A549 (cell line): ENCODE measurements around the gene NAA50. TPM values are rescaled to one million over a fixed set of nuclear protein-coding genes. Genes with fewer than 3 reads are reported as not detected.

Source experiments
- ATAC-seq, 2 experiments: fragments of 200-7000 bp in 1 of 2; fragments of >200 bp in 1 of 2; cut with Nextera tagmentation in 1 of 2; cut with Tn5 transposase in 1 of 2; 3 replicates each; pipeline versions ENCODE4 v1.8.0 to v1.9.1; 2018 to 2020; ENCODE audit warnings: mild to moderate bottlenecking in 1 of 2, moderate library complexity in 1 of 2
- CTCF ChIA-PET: fragments of 300-600 bp; sonication (Branson Sonifier 250); formaldehyde crosslinking; extraction: SDS; loops from one replicate; lab custom pipeline; 2021; ENCODE audit warnings: antibody characterized with exemption, inconsistent platforms; lab: Yijun Ruan, JAX
- POLR2A ChIA-PET: fragments of 350-600 bp; formaldehyde crosslinking; extraction: SDS; loops from one replicate; lab custom pipeline; 2021; ENCODE audit warnings: antibody characterized with exemption, inconsistent platforms; lab: Yijun Ruan, JAX
- DNase-seq, 2 experiments: peaks; one replicate each; pipeline versions ENCODE4 v3.0.0 to v3.0.0-alpha.2; 2011 to 2016; ENCODE audit warnings: low read depth in 1 of 2, low spot score in 1 of 2
- FAIRE-seq: peaks from 2 replicates; lab custom pipeline; 2011; peaks lifted over from hg19 to GRCh38; lab: Jason Lieb, UNC
- H3K27ac ChIP-seq, 2 experiments: fragments of >200 bp; sonication (Bioruptor Twin); formaldehyde crosslinking; 3 replicates each; pipeline ENCODE4 v1.5.1; 2016 to 2017
- H3K4me1 ChIP-seq: fragments of >200 bp; sonication (Bioruptor Twin); formaldehyde crosslinking; 3 replicates; pipeline ENCODE4 v1.6.1; 2016
- H3K4me2 ChIP-seq: fragments of >200 bp; sonication (Bioruptor Twin); formaldehyde crosslinking; 3 replicates; pipeline ENCODE4 v1.6.1; 2016
- H3K4me3 ChIP-seq: fragments of >200 bp; sonication (Bioruptor Twin); formaldehyde crosslinking; 3 replicates; pipeline ENCODE4 v1.5.1; 2016
- H3K9me3 ChIP-seq: fragments of >200 bp; sonication (Bioruptor Twin); formaldehyde crosslinking; 3 replicates; pipeline ENCODE4 v1.6.1; 2016
- CBX8 ChIP-seq: fragments of 200-600 bp; sonication (generic); IDR thresholded peaks from 2 replicates; pipeline ENCODE4 v1.6.1; 2016
- CEBPB ChIP-seq, 2 experiments: fragments of >200 bp in 1 of 2; sonication (Bioruptor Twin) in 1 of 2; formaldehyde crosslinking in 1 of 2; IDR thresholded peaks; 2 replicates each; pipeline ENCODE4 v1.6.1; 2012 to 2016
- EHF ChIP-seq: fragments of 250-450 bp; sonication (Bioruptor Pico); IDR thresholded peaks from 2 replicates; pipeline ENCODE4 v1.5.0; 2020; ENCODE audit warnings: mild to moderate bottlenecking
- EHMT2 ChIP-seq: fragments of 200-600 bp; sonication (generic); IDR thresholded peaks from 2 replicates; pipeline ENCODE4 v1.6.1; 2016; ENCODE audit warnings: antibody characterized with exemption, low read depth, mild to moderate bottlenecking, moderate library complexity
- EP300 ChIP-seq, 2 experiments: fragments of >200 bp; sonication (Bioruptor Twin); formaldehyde crosslinking; IDR thresholded peaks; 2 replicates in 1 of 2; 3 replicates in 1 of 2; pipeline ENCODE4 v1.6.1; 2016 to 2017
- ESRRA ChIP-seq: fragments of 150-350 bp; IDR thresholded peaks from 2 replicates; pipeline ENCODE4 v1.6.1; 2014; ENCODE audit warnings: mild to moderate bottlenecking, low read length, borderline replicate concordance
- FOSB ChIP-seq: fragments of 250-450 bp; sonication (Bioruptor Pico); IDR thresholded peaks from 2 replicates; pipeline ENCODE4 v1.5.0; 2020; ENCODE audit warnings: mild to moderate bottlenecking, moderate library complexity
- HDAC2 ChIP-seq: fragments of 200-600 bp; sonication (generic); IDR thresholded peaks from 2 replicates; pipeline ENCODE4 v1.6.1; 2016
- HOXA7 ChIP-seq: fragments of 250-450 bp; sonication (Bioruptor Pico); IDR thresholded peaks from 2 replicates; pipeline ENCODE4 v1.5.0; 2020; ENCODE audit warnings: mild to moderate bottlenecking, moderate library complexity
- HOXB5 ChIP-seq: fragments of 250-450 bp; sonication (Bioruptor Pico); IDR thresholded peaks from 2 replicates; pipeline ENCODE4 v1.5.0; 2020; ENCODE audit warnings: mild to moderate bottlenecking, moderate library complexity
- KDM1A ChIP-seq: fragments of 200-600 bp; sonication (generic); IDR thresholded peaks from 2 replicates; pipeline ENCODE4 v1.6.1; 2016; ENCODE audit warnings: low read depth, mild to moderate bottlenecking
- NFE2L2 ChIP-seq: fragments of 150-350 bp; conservative IDR thresholded peaks from 2 replicates; pipeline ENCODE4 v1.6.1; 2014; ENCODE audit warnings: low read length
- NR3C1 ChIP-seq: fragments of >200 bp; sonication (Bioruptor Twin); formaldehyde crosslinking; IDR thresholded peaks from 3 replicates; pipeline ENCODE4 v1.6.1; 2017
- RAD21 ChIP-seq, 2 experiments: fragments of >200 bp in 1 of 2; sonication (Bioruptor Twin) in 1 of 2; formaldehyde crosslinking in 1 of 2; IDR thresholded peaks in 1 of 2; conservative IDR thresholded peaks in 1 of 2; 2 replicates in 1 of 2; 3 replicates in 1 of 2; pipeline ENCODE4 v1.6.1; 2012 to 2018; ENCODE audit warnings: inconsistent platforms in 1 of 2
- RCOR1 ChIP-seq: fragments of 150-350 bp; IDR thresholded peaks from 2 replicates; pipeline ENCODE4 v1.6.1; 2014; ENCODE audit warnings: antibody characterized with exemption, low read length, low read depth
- RFX5 ChIP-seq: fragments of 450-650 bp; IDR thresholded peaks from 2 replicates; pipeline ENCODE4 v1.7.1; 2014; ENCODE audit warnings: antibody characterized with exemption, mild to moderate bottlenecking, moderate library complexity
- SMC3 ChIP-seq: fragments of >200 bp; sonication (Bioruptor Twin); formaldehyde crosslinking; IDR thresholded peaks from 3 replicates; pipeline ENCODE4 v1.6.1; 2018; ENCODE audit warnings: inconsistent platforms
- SREBF2 ChIP-seq: fragments of 450-650 bp; IDR thresholded peaks from 2 replicates; pipeline ENCODE4 v1.6.1; 2014; ENCODE audit warnings: mild to moderate bottlenecking, moderate library complexity
- ZC3H11A ChIP-seq: fragments of 450-650 bp; IDR thresholded peaks from 2 replicates; pipeline ENCODE4 v1.6.1; 2014; ENCODE audit warnings: antibody characterized with exemption, mild to moderate bottlenecking
- ZSCAN20 ChIP-seq: fragments of 250-450 bp; sonication (Bioruptor Pico); IDR thresholded peaks from 2 replicates; pipeline ENCODE4 v1.8.0; 2022; ENCODE audit warnings: mild to moderate bottlenecking, moderate library complexity
- WGBS: methylation state at CpG from one replicate; pipeline ENCODE4 v1.1.6; 2017; ENCODE audit errors: missing lambda C conversion rate; 5-methylcytosine and 5-hydroxymethylcytosine counted together
- polyA plus RNA-seq, 4 experiments: library from polyadenylated mRNA; depleted of rRNA in 3 of 4; stranded (reverse); fragments of >200 nt; fragmentation: RNase III in 1 of 4; extraction: RNeasy Plus Mini Kit Qiagen cat#74134 plus additional on column Dnase treatment in 1 of 4; gene quantifications; 2 replicates in 3 of 4; 3 replicates in 1 of 4; pipeline ENCODE4 v1.2.3, GENCODE V29; 2011 to 2017
- TF ChIP-seq, protein P1 (sequence below): IDR thresholded peaks from 2 replicates; pipeline ENCODE4 v1.6.1; 2012; ENCODE audit warnings: low read depth, borderline replicate concordance
- TF ChIP-seq, protein P2 (sequence below): fragments of 150-350 bp; IDR thresholded peaks from 2 replicates; pipeline ENCODE4 v1.6.1; 2014; ENCODE audit warnings: low read depth, mild to moderate bottlenecking, low read length
- TF ChIP-seq, protein P3 (sequence below): fragments of >200 bp; sonication (Bioruptor Twin); formaldehyde crosslinking; IDR thresholded peaks from 2 replicates; pipeline ENCODE4 v1.6.1; 2016

NAA50 gene
- polyA plus RNA-seq, 2 of the 4 experiments (the other 2 are of a cell fraction), result 141 to 180 TPM

DNA sequence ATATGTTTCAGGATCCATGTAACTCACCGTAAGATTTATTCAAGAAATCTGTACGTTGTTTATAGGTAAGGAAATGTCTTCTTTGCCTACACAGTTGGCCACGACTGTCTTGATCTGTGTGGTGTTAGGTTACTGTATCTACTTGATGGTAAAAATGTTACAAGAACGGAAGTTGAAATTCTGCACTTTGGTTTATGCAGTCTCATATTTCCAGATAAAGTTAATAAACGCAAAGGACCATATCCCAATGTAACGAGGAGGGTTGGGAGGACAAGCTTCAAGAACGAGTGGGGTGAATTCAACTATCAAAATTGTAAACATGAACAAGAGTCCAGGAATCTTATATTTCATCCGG, 50.6 kb downstream of the NAA50 start:
- TF ChIP-seq ESRRA (no peak), SMC3 (no peak), CEBPB (IDR thresholded peaks at IDR 0.05) (no peak), EHF (no peak), HOXA7 (CRISPR knock-in tag) (no peak), SREBF2 (no peak), RFX5 (no peak), EP300 (IDR thresholded peaks at IDR 0.05) (no peak), HDAC2 (no peak), RAD21 (conservative IDR thresholded peaks at IDR 0.05 in 1 of 2, IDR thresholded peaks at IDR 0.05 in 1 of 2) (no peak), EHMT2 (no peak), CBX8 (no peak), KDM1A (no peak), ZSCAN20 (no peak)
- TF ChIP-seq, protein P1, sequence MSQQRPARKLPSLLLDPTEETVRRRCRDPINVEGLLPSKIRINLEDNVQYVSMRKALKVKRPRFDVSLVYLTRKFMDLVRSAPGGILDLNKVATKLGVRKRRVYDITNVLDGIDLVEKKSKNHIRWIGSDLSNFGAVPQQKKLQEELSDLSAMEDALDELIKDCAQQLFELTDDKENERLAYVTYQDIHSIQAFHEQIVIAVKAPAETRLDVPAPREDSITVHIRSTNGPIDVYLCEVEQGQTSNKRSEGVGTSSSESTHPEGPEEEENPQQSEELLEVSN, result no peak
- TF ChIP-seq, protein P2, sequence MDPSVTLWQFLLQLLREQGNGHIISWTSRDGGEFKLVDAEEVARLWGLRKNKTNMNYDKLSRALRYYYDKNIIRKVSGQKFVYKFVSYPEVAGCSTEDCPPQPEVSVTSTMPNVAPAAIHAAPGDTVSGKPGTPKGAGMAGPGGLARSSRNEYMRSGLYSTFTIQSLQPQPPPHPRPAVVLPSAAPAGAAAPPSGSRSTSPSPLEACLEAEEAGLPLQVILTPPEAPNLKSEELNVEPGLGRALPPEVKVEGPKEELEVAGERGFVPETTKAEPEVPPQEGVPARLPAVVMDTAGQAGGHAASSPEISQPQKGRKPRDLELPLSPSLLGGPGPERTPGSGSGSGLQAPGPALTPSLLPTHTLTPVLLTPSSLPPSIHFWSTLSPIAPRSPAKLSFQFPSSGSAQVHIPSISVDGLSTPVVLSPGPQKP, result no peak
- TF ChIP-seq, protein P3, sequence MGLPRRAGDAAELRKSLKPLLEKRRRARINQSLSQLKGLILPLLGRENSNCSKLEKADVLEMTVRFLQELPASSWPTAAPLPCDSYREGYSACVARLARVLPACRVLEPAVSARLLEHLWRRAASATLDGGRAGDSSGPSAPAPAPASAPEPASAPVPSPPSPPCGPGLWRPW, result no peak
- ATAC-seq, result no peak
- no peak for FAIRE-seq
- WGBS, result 52% methylated on average over 8 of the region's 8 CpGs
- H3K4me2 ChIP-seq, result peak overlapping the region; percentile 88
- peak overlapping the region; percentile 85 for H3K4me3 ChIP-seq
- DNase-seq, result no peak
- H3K9me3 ChIP-seq, result no peaks in the 10 kb centered on the region
- peaks cover 19% of the 10 kb centered on the region; the same call in 2 of the 3 replicates for H3K4me1 ChIP-seq
- peak overlapping the region; percentile 95 to 99 for H3K27ac ChIP-seq
- POLR2A ChIA-PET, result interaction anchor here (1.9 kb wide), 1 partner anchor 50 kb away, joined by 8 read pairs; the partner anchor contains the start of gene NAA50
- CTCF ChIA-PET, result interaction anchor here (1.9 kb wide), 1 partner anchor 41 kb away, joined by 8 read pairs; no protein-coding TSS in a partner anchor

DNA sequence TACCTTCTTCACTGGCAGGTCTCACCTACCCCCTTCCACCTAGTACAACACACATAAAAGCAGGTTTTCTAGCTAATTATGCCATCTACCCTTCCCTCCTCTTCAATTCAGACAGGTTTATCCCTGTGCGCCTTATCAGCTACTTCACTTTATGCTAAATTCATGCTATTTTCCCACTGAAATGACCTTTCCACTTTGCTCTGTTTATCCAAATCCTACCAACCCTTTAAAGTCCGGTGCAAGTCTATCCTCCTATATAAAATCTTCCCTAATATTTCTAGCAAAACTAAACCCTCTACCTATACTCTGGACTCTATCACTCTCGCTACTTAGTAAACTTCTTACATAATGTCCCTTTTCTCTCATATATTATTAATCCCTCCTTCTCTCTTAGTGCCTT, 55.6 kb downstream of the NAA50 start:
- H3K4me1 ChIP-seq, result peaks cover 7% of the 10 kb centered on the region; the same call in 1 of the 3 replicates
- WGBS, result 91% methylated on average over 3 of the region's 3 CpGs
- no peaks in the 10 kb centered on the region for H3K9me3 ChIP-seq
- FAIRE-seq, result no peak
- TF ChIP-seq RCOR1, result no peak
- TF ChIP-seq NFE2L2, result no peak
- TF ChIP-seq ZC3H11A, result no peak
- TF ChIP-seq HOXB5 (CRISPR knock-in tag), result no peak
- no peak for TF ChIP-seq NR3C1
- no peak for TF ChIP-seq FOSB (CRISPR knock-in tag)
- POLR2A ChIA-PET, result no interaction called here
- no peak for DNase-seq
- CTCF ChIA-PET, result interaction anchor here (0.9 to 1.4 kb wide), 3 partner anchors 46 to 197 kb away, joined by 3 to 4 read pairs (median 3); no protein-coding TSS in a partner anchor
- no peak overlapping the region for H3K4me3 ChIP-seq
- ATAC-seq, result no peak
- no peak overlapping the region for H3K27ac ChIP-seq
- H3K4me2 ChIP-seq, result no peak overlapping the region

DNA sequence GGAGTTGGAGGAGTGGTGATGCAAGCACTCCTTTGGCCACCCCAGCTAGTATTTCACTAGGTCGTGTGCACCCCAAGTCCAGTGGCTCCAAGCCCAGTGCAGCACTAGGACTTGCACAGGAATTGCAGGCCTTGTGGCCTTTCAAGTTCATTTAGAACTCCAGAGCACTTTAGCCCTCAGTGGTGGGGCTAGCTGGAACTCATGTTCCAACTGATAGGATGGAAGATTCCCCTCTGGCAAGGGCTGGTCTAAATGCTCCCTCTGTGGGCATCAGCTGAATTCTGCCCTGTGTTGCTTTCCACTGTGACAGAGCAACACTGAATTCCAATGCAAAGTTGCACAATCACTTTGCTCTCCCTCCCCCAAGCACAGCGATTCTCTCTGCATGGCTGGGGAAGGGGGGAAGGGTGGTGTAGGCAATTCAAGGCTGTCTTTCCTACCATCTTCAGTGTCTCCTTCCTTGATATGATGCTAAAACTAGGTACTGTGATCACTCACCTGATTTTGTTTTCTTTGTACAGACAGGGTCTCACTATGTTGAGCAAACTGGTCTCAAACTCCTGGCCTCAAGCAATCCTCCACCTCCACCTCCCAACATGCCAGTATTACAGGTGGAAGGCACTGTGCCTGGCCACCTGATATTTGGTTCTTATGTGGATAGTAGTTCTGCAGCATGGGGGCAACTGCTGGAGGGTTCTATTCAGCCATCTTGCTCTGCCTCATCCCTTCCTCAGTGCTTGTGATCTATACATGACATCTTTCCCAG, 59.9 kb downstream of the NAA50 start:
- DNase-seq, result no peak
- ChIA-PET CTCF (no interaction called here), POLR2A (no interaction called here)
- peak overlapping the region in 1 of 2 experiments; percentile 48; a peak in 2 of 6 replicates for H3K27ac ChIP-seq
- no peak; a peak in 2 of 6 replicates for ATAC-seq
- 49% methylated on average over 2 of the region's 2 CpGs for WGBS
- no peaks in the 10 kb centered on the region; the same call in 2 of the 3 replicates for H3K9me3 ChIP-seq
- H3K4me3 ChIP-seq, result no peak overlapping the region
- no peak for TF ChIP-seq ZSCAN20
- TF ChIP-seq SREBF2, result no peak
- TF ChIP-seq CEBPB (IDR thresholded peaks at IDR 0.05), result peak; percentile 56 to 73; a peak in 3 of 4 replicates
- TF ChIP-seq NR3C1, result no peak
- H3K4me2 ChIP-seq, result no peak overlapping the region
- 0 out of 3 replicates have a peak, but pooled peaks cover 3% of the 10 kb centered on the region for H3K4me1 ChIP-seq
- no peak for FAIRE-seq
